COLO668 (cell line): ENCODE data around the gene SINHCAF.

Experiments
- DNase-seq: peaks from one replicate; lab custom pipeline; 2025; ENCODE audit not compliant: unreplicated experiment; lab: John Stamatoyannopoulos, UW

Gene SINHCAF

DNA sequence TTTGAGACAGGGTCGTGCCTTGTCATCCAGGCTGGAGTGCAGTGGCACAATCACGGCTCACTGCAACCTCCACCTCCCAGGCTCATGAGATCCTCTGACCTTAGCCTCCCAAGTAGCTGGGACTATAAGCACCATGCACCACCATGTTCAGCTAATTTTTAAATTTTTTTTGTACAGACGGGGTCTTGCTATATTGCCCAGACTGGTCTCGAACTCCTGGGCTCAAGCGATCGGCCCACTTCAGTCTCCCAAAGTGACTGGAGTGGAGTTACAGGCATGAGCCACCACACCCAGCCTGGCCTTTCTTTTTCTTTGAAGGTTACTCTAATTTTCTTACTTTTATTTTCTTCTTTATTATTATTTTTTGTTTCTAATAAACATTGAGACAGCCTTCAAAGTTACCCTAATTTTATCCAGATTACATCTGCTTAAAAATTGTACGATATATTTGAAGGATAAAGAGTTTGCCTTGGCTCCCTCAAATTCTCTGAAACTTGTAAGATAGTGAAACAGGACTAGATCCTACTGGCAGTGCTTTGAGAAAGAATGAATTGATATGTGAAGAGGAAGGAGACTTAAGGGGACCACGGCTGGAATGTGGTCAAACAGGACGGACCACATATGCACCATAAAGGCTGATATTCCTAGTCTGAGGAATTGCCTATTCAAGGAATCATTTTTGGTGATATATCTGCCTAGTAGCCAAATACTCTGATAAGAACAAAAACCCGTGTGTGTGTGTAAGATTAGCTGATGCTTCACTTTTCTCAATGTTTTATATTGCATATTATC is 14.1 kb upstream of the SINHCAF start:
- no peak for DNase-seq

DNA sequence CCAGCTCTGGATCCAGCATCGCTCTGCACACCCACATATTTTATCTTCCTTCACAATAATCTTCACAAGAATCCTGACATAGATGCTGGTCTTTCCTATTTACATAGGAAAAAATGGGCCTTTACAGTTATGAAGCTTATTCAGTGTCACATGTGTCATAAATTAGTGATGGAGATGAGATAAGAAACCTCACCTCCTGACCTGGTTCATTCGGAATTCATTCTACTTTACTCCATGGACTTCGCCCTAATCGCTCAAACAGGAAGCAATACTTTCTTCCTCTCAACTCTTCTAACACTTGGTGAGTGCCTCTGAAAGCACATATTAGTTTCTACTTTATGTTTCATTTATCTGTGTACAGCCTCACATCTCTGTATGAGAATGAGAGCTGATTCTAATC is 12.0 kb upstream of the SINHCAF start:
- no peak for DNase-seq

GRCh38 chr12:31331242-31331641 is 5.3 kb upstream of the SINHCAF start:
- no peak for DNase-seq

DNA sequence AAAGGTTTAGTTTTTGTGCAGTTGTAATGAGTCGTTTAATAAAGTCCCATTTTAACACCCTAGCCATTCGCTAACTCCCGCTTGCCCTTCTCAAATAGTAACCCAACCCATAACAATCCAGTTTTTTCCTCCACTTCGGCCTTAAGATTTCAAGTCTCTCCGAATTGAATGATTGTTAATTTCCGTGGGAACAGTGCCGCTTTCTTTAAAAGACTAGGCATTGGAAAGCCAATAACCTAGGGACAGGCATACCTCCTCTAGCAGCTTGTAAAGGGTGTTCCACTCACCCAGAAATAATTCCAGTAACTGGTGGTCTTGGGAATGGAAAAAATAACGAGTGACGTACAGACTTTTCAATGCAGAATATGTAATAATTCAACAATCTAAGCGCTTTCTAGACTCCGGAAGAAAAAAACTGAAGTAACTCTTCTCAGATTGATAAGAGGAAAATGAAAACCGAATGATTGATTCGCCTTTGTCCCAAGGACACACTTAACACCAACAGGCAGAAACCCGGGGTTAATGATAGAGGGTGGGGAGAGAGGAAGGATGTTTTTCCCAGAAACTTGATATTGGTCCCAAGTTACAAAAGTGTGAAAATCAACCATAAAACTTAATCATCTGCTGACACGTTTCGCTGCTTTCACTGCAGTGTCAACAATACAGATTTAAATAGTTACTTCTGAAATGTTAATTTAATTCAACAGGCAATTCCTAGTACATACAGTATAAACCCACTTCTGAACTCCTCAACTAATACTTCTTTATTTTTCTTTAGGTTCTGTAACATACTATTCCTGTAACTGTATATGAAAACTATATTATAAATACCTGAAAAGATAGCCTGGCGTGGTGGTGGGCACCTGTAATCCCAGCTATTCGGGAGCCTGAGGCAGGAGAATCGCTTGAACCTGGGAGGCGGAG is 1.0 kb upstream of the SINHCAF start:
- no peak for DNase-seq

GRCh38 chr12:31325524-31325875 is 450 bp downstream of the SINHCAF start:
- peak; percentile 57 for DNase-seq

DNA sequence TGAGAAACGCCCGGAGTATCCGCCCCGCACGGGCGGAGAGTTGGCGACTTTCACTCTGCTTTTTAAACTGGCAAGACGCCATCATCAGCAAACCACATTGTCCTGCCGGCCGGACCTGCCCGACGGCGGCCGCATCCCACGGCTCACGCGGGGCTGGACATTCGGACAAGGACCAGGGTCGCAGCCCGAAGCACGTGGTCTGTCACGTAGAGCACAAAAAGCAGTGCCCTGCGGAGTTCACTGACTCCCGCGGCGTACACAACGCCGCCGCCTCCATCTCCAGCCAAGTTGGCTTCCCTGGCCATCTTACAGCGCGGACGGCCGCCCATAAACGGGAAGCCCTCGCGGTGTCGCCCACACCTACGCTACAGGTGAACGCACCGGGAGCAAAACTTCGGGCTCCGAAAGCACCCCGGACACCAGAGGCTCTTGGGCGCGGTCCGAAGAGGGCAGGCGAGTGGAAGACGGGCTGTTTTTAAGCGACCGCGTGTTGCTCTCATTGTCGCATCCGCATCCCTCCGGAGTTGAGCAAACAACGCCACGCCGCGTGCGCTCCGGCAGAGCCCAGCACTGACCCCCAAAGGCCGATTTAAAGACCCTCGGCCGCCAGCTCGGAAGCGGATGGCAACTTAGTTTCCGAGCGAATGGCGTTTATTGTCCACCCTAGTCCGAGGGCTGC is 966 bp downstream of the SINHCAF start:
- DNase-seq, result peak; percentile 67

GRCh38 chr12:31324116-31324844 is 1.7 kb downstream of the SINHCAF start:
- peak; percentile 67 for DNase-seq

GRCh38 chr12:31323391-31324115 is 2.4 kb downstream of the SINHCAF start:
- no peak for DNase-seq

- DNase-seq, result no peak
Measured at GRCh38 chr12:31322801-31323207, 3.1 kb downstream of the SINHCAF start.

- no peak for DNase-seq
Measured at GRCh38 chr12:31321897-31322228, 4.1 kb downstream of the SINHCAF start.

GRCh38 chr12:31321186-31321896 is 4.6 kb downstream of the SINHCAF start:
- DNase-seq, result no peak

DNA sequence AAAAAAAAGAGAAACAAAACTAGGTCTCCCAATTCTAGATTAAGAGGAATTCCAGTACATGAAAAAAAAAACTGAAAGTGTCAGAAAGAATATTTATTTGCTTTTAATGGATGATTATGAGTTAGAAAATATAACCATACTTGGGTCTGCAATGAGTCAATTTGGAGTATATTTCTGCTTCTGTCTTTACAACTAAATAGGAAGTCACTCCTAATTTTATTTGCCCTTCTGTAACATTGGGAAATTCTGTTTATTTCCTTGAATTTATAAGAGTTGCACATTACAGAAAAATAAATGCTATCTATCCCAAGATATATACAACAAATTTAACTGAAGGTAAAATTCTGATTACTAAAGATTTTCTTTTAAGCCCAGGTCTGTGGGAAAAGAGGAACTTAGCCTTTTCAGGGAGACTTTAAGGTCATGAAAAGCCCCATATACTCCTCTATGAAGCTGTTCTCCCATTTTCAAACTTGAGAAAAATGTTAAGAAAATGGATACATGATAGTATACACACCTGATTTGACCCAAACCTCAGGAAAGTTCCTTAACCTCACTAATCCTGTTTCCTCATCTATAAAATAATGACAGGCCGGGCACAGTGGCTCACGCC is 7.2 kb downstream of the SINHCAF start:
- DNase-seq, result no peak

DNA sequence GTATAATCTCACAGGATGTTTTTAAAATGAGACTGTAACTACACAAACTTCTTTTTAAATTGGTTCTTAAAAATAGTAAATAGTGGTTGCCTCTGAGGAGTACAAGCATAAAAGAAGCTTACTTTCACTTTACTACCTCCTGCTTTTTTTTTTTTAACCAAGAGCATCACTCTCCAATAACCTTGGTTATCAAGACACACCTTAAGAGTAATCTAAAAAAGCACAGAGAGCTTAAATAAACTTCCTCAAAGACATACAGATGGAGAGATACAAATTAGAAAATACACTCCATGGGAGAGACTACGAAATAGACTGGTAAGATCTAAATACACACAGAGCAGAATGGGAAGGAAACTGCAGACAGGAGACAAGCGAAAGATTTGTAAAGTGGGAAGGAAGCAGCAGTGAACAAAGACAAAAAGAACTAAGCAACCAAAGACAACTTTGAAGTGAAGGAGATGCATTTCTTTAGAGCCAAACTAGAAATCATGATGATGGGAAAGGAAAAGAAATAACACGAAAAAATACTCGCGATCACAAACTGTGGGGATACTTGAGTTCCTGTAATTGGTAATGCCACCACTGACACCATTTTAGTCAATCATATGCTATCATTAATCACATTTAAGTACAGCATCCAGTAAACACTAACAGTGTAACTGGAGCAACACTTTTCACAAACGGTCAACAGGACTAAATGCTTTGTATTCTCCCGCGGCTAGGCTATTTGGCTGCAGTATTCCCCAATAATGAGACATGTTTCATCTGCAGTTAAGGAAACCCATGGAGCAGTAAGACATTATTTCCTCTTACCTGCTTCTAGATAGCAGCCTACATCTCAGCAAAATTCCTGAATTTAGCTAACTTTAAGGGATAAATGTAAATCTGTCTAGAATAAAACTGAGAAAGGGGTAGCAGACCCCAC is 8.2 kb downstream of the SINHCAF start:
- DNase-seq, result no peak

GRCh38 chr12:31316891-31317290 is 9.1 kb downstream of the SINHCAF start:
- DNase-seq, result no peak

- no peak for DNase-seq
Measured at GRCh38 chr12:31315784-31316465, 10.0 kb downstream of the SINHCAF start.

DNA sequence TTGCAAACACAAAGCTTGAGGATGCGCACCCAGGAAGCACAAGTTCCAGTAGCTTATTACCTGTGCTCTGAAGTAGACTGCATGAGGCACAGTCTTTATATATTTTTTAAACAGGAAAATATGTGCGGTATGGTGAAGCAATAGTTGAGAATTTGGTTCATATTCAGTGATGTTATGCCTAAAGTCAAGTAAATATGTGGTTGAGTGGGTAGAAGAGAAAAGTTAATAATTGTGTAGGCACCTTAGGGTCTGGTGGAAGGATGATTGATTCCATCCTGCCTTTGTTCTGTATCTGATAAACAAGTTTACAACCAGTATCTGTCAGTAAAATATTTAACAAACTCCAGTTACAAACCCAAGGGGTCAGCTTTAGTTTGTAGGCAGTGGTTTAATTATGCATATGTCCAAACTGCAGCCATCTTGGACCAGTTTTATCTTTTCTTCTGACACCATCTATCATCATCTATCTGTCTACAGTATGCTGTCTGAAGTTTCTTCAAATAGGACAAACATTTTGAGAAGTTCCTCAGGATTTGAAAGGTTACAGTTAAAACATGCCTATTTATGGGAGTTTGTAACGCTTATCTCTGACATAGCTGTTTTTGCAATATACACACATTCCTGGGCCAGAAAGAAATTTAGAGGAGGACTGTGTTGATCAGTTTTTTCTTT is 10.8 kb downstream of the SINHCAF start:
- DNase-seq, result no peak

DNA sequence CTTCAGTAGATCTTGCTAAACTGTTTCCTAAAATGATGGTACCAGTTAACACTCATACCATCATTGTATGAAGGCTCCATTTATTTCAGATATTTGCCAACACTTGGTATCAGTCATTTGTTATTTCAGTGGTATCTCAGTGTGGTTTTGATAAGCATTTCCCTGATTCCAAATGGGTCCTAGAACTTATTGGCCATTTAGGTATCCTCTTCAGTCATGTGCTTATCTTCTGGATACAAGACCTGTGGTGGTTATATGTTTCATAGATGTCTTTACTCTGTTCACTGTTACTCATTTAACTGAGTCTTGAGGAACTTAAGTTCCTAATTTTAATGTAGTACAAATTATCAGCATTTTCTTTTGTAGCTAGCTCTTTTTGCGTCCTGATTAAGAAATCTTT is 13.5 kb downstream of the SINHCAF start:
- no peak for DNase-seq
